Spinal cord (tissue), 10 donors: ENCODE measurements around the gene DBET. TPM values are rescaled to one million over a fixed set of nuclear protein-coding genes. Genes with fewer than 3 reads are reported as not detected.
"Not testable (repeated sequence)": the region's sequence is repeated elsewhere in the genome, so short reads cannot be mapped to it uniquely, and the experiment has no call there.

Experiments
- DNase-seq, 6 donors: peaks; one replicate each; pipeline versions ENCODE4 v3.0.0 to v3.0.0-alpha.2; 2013 to 2015; ENCODE audit warnings: low spot score in 6 of 6, low read depth in 4 of 6
- H3K27ac ChIP-seq: one replicate; pipeline ENCODE4 v1.5.1; 2013; ENCODE audit warnings: low read depth, low read length, control low read depth
- H3K27me3 ChIP-seq: one replicate; pipeline ENCODE4 v1.6.1; 2013; ENCODE audit warnings: low read length; ENCODE audit not compliant: control insufficient read depth, insufficient read depth
- H3K36me3 ChIP-seq: one replicate; pipeline ENCODE4 v1.6.1; 2013; ENCODE audit warnings: low read length; ENCODE audit not compliant: control insufficient read depth, insufficient read depth
- H3K4me1 ChIP-seq: one replicate; pipeline ENCODE4 v1.6.1; 2013; ENCODE audit warnings: low read length; ENCODE audit not compliant: control insufficient read depth, insufficient read depth
- H3K4me3 ChIP-seq: one replicate; pipeline ENCODE4 v1.5.1; 2013; ENCODE audit warnings: low read depth, low read length, control low read depth
- H3K9me3 ChIP-seq: one replicate; pipeline ENCODE4 v1.6.1; 2013; ENCODE audit warnings: low read length; ENCODE audit not compliant: control insufficient read depth, insufficient read depth
- WGBS: methylation state at CpG from one replicate; pipeline ENCODE4 v1.1.5; 2013; ENCODE audit warnings: missing lambda C conversion rate; ENCODE audit not compliant: insufficient coverage; 5-methylcytosine and 5-hydroxymethylcytosine counted together
- long read RNA-seq, 4 donors: transcript quantifications; one replicate each; lab custom pipeline, GENCODE V29; 2026
- polyA plus RNA-seq, 2 donors: library from polyadenylated mRNA; unstranded; fragments of 120-200 nt; gene quantifications; one replicate each; pipeline ENCODE4 v1.2.1, GENCODE V29; 2013; ENCODE audit not compliant: insufficient read length in 2 of 2
- total RNA-seq, 2 donors: library from RNA; depleted of rRNA in 1 of 2; stranded (reverse); fragments of 120-200 nt in 1 of 2; fragments of >200 nt in 1 of 2; gene quantifications; one replicate each; pipeline versions ENCODE4 v1.2.3 to v1.2.4, GENCODE V29; 2013 to 2014
- donor health status: healthy.

Gene DBET
- total RNA-seq (not detected), polyA plus RNA-seq (not detected)
- long read RNA-seq, donor 1: 0 reads
- long read RNA-seq, donor 2: 0 reads
- long read RNA-seq, donor 3: 0 reads
- long read RNA-seq, donor 4: 0 reads

- H3K27me3 ChIP-seq, H3K9me3 ChIP-seq, H3K36me3 ChIP-seq, H3K4me3 ChIP-seq, H3K4me1 ChIP-seq, H3K27ac ChIP-seq, DNase-seq: not testable (repeated sequence)
- WGBS: no CpG with 5 or more reads among the region's 2 CpGs
These were observed at the start of gene DBET for GRCh38 chr4:190064342-190064741. TSS of gene DBET (plus strand) at chr4:190064502.

GRCh38 chr4:190014771-190015537 is 49.3 kb upstream of the DBET start:
- DNase-seq: peak in 1 of 6 donors; percentile 1
- Histone ChIP-seq H3K4me1 (peaks cover 14% of the 10 kb centered on the region), H3K36me3 (no peaks in the 10 kb centered on the region), H3K27me3 (peaks cover 67% of the 10 kb centered on the region), H3K9me3 (no peaks in the 10 kb centered on the region), H3K4me3 (no peak overlapping the region), H3K27ac (no peak overlapping the region)
- WGBS: 1% methylated on average over 76 of the region's 76 CpGs

- no peaks in the 10 kb centered on the region for H3K9me3 ChIP-seq
- H3K27me3 ChIP-seq: peaks cover 75% of the 10 kb centered on the region
- H3K4me3 ChIP-seq: no peak overlapping the region
These were observed 48.5 kb upstream of the DBET start for GRCh38 chr4:190015538-190016368.

GRCh38 chr4:190016369-190017289 is 47.7 kb upstream of the DBET start:
- H3K27me3 ChIP-seq: peaks cover 81% of the 10 kb centered on the region
- H3K36me3 ChIP-seq: no peaks in the 10 kb centered on the region
- no peak overlapping the region for H3K4me3 ChIP-seq
- H3K9me3 ChIP-seq: no peaks in the 10 kb centered on the region
- H3K4me1 ChIP-seq: peaks cover 23% of the 10 kb centered on the region
- H3K27ac ChIP-seq: no peak overlapping the region
- DNase-seq: no peak
- 13% methylated on average over 37 of the region's 43 CpGs for WGBS

More at GRCh38 chr4:190015538-190016368, 48.5 kb upstream of the DBET start:
- peak in 1 of 6 donors; percentile 0 for DNase-seq
- 5% methylated on average over 34 of the region's 43 CpGs for WGBS
- H3K27ac ChIP-seq: no peak overlapping the region
- H3K4me1 ChIP-seq: peaks cover 17% of the 10 kb centered on the region
- no peaks in the 10 kb centered on the region for H3K36me3 ChIP-seq

- DNase-seq: peak in 2 of 6 donors; percentile 37 to 40
- WGBS: 1% methylated on average over 62 of the region's 62 CpGs
- Histone ChIP-seq H3K9me3 (no peaks in the 10 kb centered on the region), H3K4me3 (no peak overlapping the region), H3K27me3 (peaks cover 75% of the 10 kb centered on the region), H3K27ac (no peak overlapping the region), H3K4me1 (peaks cover 23% of the 10 kb centered on the region), H3K36me3 (no peaks in the 10 kb centered on the region)
These were observed 46.7 kb upstream of the DBET start for GRCh38 chr4:190017357-190018200.

GRCh38 chr4:190018201-190018920 is 45.9 kb upstream of the DBET start:
- WGBS: 5% methylated on average over 34 of the region's 38 CpGs
- H3K9me3 ChIP-seq: no peaks in the 10 kb centered on the region
- no peak overlapping the region for H3K4me3 ChIP-seq
- peaks cover 73% of the 10 kb centered on the region for H3K27me3 ChIP-seq
- no peaks in the 10 kb centered on the region for H3K36me3 ChIP-seq
- H3K4me1 ChIP-seq: peaks cover 23% of the 10 kb centered on the region
- no peak overlapping the region for H3K27ac ChIP-seq
- DNase-seq: no peak

- no peak overlapping the region for H3K4me3 ChIP-seq
- H3K9me3 ChIP-seq: no peaks in the 10 kb centered on the region
These were observed 45.1 kb upstream of the DBET start for GRCh38 chr4:190019023-190019858.

More at GRCh38 chr4:190019023-190019858, 45.1 kb upstream of the DBET start:
- Histone ChIP-seq H3K27me3 (peaks cover 73% of the 10 kb centered on the region), H3K36me3 (no peaks in the 10 kb centered on the region), H3K27ac (no peak overlapping the region), H3K4me1 (peaks cover 23% of the 10 kb centered on the region)
- peak in 1 of 6 donors; percentile 2 for DNase-seq
- WGBS: 2% methylated on average over 55 of the region's 57 CpGs
